Hypothalamus (tissue), 51 donors: ENCODE measurements around the gene CCNJL.
A peak's percentile ranks its signal among the peaks of the same experiment; 100 is the strongest.
"Not testable (repeated sequence)": the region's sequence is repeated elsewhere in the genome, so short reads cannot be mapped to it uniquely, and the experiment has no call there.

Experiments used
- DNase-seq, 51 donors: peaks; one replicate each; lab custom pipeline; 2025; lab: John Stamatoyannopoulos, UW

Gene CCNJL

GRCh38 chr5:160266752-160267345 lies 45.5 kb downstream of the CCNJL start:
- no peak for DNase-seq

GRCh38 chr5:160266044-160266443 lies 46.3 kb downstream of the CCNJL start:
- no peak for DNase-seq

- DNase-seq, result no peak
These were observed 49.0 kb downstream of the CCNJL start for GRCh38 chr5:160263326-160263855.

DNA sequence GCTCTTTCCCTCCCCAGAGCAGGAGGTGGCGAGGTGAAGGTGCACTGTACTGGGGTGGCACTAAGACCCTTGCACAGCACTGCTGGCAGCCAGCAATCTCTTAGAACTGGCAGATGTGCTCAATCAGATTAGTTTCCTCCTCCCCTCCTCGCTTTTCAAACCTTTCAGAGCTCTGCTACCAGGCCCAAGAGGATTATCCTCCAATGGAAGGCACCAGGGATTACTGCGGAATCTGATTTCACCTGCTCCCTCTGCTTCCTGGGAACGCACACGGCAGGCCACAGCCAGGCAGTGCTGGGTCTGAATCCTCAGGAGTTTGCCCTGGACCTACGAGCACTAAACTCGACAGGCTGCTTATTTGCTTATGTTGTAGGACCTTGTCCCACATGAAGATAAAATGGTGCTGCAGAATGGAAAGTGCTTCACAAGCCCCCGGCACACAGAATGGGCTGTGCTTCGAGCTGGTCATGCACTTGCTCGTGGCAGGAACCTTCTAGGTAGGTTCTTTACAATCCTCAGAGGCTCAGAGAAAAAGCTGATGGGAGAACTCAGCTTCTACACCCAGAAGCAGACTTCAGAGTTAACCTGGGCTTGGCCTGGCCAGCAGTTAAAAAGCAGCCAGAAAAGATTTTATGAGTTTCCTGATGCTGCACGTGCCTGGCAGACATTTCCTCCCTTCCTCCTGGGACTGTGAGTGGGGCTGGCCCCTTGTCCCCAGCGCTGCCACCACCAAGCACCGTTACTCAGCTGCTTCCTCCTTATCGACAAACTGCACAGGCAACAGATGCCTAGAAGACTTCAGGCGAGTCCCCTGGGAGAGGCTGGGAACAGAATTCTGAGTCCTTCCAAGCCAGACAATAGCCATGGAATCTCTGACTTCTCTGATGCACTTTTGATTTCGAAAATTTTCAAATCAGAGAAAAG lies 50.0 kb downstream of the CCNJL start:
- DNase-seq, result no peak

DNA sequence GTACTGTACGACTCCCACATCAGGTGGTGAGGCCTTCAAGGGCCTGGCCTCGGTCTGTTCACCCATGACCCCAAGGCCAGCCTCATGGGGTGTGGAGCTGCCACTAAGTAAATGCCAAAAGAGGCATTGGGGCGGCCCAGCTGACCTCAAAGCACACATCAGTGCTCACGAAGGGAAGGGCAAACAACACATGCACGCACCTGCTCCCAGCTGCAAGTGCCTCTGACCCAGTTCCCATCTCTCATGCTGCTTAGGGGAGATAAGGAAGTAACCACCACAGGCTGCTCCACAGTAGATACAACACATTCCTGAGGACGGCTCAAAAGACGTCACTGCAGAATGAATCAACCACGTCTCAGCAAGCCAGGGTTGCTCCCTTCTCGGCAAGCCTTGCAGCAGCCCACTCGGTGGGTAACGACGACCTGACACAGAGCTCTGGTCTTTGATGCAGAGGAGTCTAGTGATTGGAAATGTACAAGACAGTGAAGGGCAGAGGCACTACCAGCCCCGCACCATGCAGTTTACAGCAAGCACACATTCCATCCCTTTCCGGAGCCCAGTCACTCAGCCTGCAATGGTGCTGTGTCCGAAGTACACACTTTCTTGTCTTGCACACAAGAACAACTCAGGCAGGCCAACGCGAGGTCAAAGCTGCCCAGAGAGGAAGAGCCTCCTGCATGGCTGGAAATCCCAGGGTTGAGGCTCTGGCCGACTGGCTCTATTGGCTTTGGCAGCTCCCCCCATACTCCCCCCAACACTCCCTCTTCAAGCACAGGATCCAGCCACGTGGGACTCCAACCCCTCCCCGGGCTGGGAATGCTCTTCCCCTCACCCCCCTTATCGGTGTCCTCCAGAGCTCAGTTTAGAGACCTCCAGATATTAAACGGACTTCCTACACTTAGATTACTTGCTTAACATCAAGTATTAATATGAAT lies 51.2 kb downstream of the CCNJL start:
- no peak for DNase-seq

GRCh38 chr5:160260006-160260775 lies 52.2 kb downstream of the CCNJL start:
- no peak for DNase-seq

GRCh38 chr5:160259341-160259740 lies 53.0 kb downstream of the CCNJL start:
- DNase-seq, result no peak

GRCh38 chr5:160254706-160255105 lies 57.7 kb downstream of the CCNJL start:
- DNase-seq, result no peak

DNA sequence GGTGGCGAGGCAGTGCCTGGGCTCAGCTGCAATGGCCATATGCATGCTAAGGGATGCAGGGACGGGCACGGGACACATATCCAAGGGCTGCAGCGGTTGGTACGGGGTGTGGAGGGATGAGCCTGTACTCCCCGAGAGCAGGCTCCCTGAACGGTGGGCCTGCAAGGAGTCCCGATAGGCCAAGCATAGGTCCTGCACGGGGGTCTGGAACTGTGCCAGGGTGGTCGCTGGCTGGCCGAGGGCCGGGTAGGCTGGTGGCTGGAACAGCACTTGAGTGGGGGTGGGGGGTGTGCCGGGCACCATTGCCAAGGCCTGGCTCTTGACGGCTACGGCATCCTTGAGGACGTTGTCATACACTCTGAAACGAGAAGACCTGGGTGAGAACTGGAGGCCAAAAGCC lies 58.9 kb downstream of the CCNJL start:
- DNase-seq, result no peak

DNA sequence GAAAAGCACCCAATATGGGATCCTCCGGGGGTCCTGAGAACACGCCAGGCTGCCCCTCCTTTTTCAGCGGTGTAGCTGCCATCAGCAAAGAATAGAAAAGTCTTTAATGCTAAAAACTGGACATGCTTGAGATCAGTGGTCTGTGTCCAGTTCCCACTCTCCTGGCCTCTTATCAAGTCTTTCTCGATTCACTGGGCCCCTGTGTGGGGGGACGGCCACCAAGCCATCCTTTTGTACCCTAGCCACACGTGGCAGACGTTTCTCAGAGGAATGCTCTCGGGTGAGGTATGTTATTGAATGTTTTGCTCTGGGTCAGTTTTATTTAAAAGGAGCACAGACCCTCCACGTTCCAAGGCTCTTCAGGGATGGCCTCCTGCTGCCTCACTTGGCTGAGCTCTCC lies 59.4 kb downstream of the CCNJL start:
- no peak for DNase-seq

DNA sequence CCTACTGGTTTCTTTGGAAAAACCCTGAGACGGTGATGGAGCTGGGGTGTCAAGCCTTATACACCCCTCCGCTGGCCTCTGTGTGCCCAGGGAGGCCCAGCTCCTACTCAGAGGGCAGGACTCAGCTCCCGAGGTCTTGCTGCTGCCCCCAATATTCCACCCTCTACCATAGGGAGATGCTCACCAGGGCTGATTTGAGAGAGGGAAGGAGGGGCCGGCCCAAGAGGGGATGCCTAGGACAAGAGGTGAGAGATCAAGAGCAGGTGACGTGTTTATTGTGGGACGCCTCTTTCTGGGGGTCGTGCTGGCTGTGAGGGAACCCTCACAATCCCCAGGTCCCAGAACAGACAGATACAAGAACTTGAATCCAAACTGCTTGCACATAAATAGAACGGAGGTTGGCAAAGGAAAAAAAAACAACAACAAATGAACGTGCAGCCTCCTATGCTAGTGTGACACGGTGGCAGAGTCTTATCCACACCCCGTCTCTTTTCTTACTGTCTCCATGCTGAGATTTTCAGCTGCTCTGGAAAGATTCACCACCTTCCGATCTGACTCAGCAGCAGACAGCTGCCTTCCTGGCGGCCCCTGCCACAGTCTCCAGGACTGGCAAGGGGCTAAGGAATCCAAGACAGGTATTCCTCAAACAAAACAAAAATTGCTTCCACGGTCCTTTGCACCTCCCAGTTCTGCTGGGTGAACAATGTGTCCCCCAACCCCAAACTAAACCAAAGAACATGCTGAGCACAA lies 60.8 kb downstream of the CCNJL start:
- DNase-seq, result no peak

- no peak for DNase-seq
These were observed 61.5 kb downstream of the CCNJL start for GRCh38 chr5:160250826-160251225.

GRCh38 chr5:160250226-160250625 lies 62.1 kb downstream of the CCNJL start:
- no peak for DNase-seq

DNA sequence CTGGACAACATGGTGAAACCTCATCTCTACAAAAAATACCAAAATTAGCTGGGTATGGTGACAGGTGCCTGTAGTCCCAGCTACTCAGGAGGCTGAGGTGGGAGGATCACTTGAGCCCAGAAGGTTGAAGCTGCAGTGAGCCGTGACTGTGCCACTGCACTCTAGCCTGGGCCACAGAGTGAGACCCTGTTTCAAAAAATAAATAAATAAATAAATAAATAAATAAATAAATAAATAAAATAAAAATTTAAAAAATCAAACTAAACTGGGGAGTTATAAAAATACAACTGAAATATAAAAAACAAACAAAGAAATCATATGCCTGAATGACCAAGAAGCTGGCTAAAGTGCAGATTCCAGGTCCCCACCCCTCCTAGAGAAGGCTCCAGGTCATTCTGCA lies 62.8 kb downstream of the CCNJL start:
- DNase-seq, result not testable (repeated sequence)

- DNase-seq, result peak in 1 of 51 donors; percentile 14
These were observed 66.8 kb downstream of the CCNJL start for GRCh38 chr5:160245506-160246086.

DNA sequence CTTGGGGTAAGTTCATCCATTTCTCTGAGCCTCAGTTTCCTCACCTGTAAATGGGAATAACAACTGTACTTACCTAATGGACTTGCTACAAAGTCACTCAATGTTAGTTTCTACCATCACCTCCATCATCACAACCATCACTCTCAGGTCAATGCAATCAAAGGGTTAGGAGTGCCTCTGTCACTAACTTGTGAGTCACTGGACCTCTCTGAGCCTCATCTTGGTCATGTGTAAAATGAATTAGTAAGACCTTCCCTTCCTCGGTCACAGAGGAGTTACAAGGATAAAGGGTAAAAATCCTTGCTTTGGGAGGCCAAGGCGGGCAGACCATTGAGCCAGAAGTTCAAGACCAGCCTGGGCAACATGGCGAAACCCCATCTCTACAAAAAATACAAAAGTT lies 70.2 kb downstream of the CCNJL start:
- no peak for DNase-seq

GRCh38 chr5:160240350-160240749 lies 72.0 kb downstream of the CCNJL start:
- no peak for DNase-seq

DNA sequence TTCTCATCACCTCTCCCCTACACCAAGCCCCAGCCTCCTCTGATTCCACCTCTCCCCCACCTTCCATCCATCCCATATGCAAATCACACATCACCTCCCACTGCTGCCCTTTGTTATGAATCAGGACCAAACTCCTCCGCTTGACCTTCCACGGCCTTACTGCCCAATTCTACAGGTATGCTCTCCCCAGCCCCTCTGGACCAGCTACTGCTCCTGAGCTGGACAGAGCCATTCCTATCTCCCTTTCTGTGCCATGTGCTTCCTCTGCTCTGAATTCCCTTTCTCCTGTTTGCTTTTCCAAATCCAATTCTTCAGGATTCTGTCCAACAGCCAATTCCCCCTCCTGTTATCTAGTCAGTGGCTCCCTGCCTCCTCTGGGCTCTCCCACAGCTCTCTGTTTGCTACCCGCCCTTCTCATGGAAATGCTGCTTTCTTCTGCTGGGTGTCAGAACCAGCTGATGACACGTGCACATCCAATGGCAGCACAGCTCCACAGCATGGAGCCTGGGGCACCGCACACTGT lies 74.7 kb downstream of the CCNJL start:
- DNase-seq, result no peak

DNA sequence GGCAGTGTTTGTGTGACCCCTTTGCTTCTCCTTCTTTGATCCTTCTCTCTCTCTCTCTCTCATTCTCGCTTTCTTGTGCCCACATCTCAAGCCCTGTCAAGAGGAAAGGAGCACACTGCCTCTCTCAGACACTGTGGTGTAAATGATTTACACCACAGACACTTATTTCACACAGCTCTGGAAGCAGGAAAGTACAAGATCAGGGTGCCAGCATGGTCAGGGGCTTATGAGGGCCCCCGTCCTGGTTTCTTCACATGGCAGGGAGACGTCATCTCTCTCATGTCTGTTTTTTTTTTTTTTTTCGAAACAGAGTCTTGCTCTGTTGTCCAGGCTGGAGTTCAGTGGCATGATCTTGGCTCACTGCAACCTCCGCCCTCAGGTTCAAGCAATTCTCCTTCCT lies 76.6 kb downstream of the CCNJL start:
- no peak for DNase-seq
